ENCODE measurements around the gene SLC39A13. TPM values are rescaled to one million over a fixed set of nuclear protein-coding genes. Genes with fewer than 3 reads are reported as not detected.

SLC39A13 gene
- total RNA-seq, 6 experiments from 2014 or later, result 78.2 to 126 (median 86.4) TPM

GRCh38 chr11:47398551-47398950 lies 9.8 kb upstream of the SLC39A13 start:
- DNase-seq, result no peak
- no peak for TF ChIP-seq CTCF (IDR thresholded peaks at IDR 0.05)
- Mint-ChIP-seq H3K9me3 (no peaks in the 10 kb centered on the region), H3K27ac (no peak overlapping the region), H3K4me1 (ENCODE audit: low read depth) (no peaks in the 10 kb centered on the region), H3K27me3 (ENCODE audit: insufficient read depth) (no peaks in the 10 kb centered on the region), H3K4me3 (no peak overlapping the region), H3K36me3 (ENCODE audit: low read depth) (no peaks in the 10 kb centered on the region)

- Mint-ChIP-seq H3K27ac (no peak overlapping the region), H3K4me3 (no peak overlapping the region), H3K27me3 (ENCODE audit: insufficient read depth) (no peaks in the 10 kb centered on the region), H3K36me3 (ENCODE audit: low read depth) (no peaks in the 10 kb centered on the region), H3K9me3 (no peaks in the 10 kb centered on the region), H3K4me1 (ENCODE audit: low read depth) (no peaks in the 10 kb centered on the region)
- DNase-seq, result no peak
- TF ChIP-seq CTCF (IDR thresholded peaks at IDR 0.05), result no peak
Measured at GRCh38 chr11:47399860-47400767, 8.3 kb upstream of the SLC39A13 start.

DNA sequence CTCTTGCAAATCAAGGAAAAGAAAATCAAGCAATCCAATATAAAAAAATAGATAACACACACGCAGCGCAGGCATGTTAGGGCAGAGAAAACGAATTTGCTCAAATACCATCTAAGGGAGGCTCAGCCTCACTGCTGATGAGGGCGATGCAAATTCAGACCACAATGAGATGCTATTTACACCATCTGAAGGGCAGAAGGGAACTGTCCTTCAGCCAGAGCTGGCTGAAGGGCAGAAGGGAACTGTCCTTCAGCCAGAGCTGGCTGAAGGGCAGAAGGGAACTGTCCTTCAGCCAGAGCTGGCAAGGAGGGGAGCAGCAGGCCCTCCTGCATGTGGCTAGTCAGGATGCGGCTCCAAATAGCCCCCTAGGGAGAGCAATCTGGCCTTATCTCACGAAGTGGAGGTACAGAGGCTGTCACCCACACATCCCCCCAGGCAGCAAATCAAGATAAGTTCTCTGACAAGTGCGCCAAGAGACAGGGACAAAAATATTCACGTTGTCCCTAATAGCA lies 7.6 kb upstream of the SLC39A13 start:
- H3K27ac Mint-ChIP-seq, result no peak overlapping the region

GRCh38 chr11:47403135-47403534 lies 5.3 kb upstream of the SLC39A13 start:
- no peak for TF ChIP-seq CTCF (IDR thresholded peaks at IDR 0.05)
- Mint-ChIP-seq H3K9me3 (no peaks in the 10 kb centered on the region), H3K27me3 (ENCODE audit: insufficient read depth) (no peaks in the 10 kb centered on the region), H3K4me3 (no peak overlapping the region), H3K4me1 (ENCODE audit: low read depth) (peaks cover 13% of the 10 kb centered on the region), H3K36me3 (ENCODE audit: low read depth) (no peaks in the 10 kb centered on the region), H3K27ac (no peak overlapping the region)
- DNase-seq, result no peak

More for the DNA sequence above, 7.6 kb upstream of the SLC39A13 start:
- DNase-seq, result no peak
- no peaks in the 10 kb centered on the region for H3K9me3 Mint-ChIP-seq
- TF ChIP-seq CTCF (IDR thresholded peaks at IDR 0.05), result no peak
- no peaks in the 10 kb centered on the region for H3K27me3 Mint-ChIP-seq (ENCODE audit: insufficient read depth)
- no peak overlapping the region for H3K4me3 Mint-ChIP-seq
- H3K4me1 Mint-ChIP-seq (ENCODE audit: low read depth), result no peaks in the 10 kb centered on the region
- H3K36me3 Mint-ChIP-seq (ENCODE audit: low read depth), result no peaks in the 10 kb centered on the region

GRCh38 chr11:47403571-47403970 lies 4.8 kb upstream of the SLC39A13 start:
- Mint-ChIP-seq H3K27me3 (ENCODE audit: insufficient read depth) (no peaks in the 10 kb centered on the region), H3K36me3 (ENCODE audit: low read depth) (no peaks in the 10 kb centered on the region)
- DNase-seq, result no peak

More at GRCh38 chr11:47403571-47403970, 4.8 kb upstream of the SLC39A13 start:
- peaks cover 13% of the 10 kb centered on the region for H3K4me1 Mint-ChIP-seq (ENCODE audit: low read depth)
- H3K9me3 Mint-ChIP-seq, result no peaks in the 10 kb centered on the region
- H3K27ac Mint-ChIP-seq, result no peak overlapping the region
- TF ChIP-seq CTCF (IDR thresholded peaks at IDR 0.05), result no peak
- H3K4me3 Mint-ChIP-seq, result no peak overlapping the region

All from HFFc6 (cell line).